DOHH2 (cell line): ENCODE results near the gene STYK1.

Experiments
- H3F3A ChIP-seq: fragments of 200-600 bp; sonication (generic), shearing (Covaris generic); 2 replicates; pipeline ENCODE4 v1.6.0; 2016; ENCODE audit warnings: antibody characterized with exemption, mild to moderate bottlenecking; ENCODE audit not compliant: control insufficient read depth, insufficient read depth
- H3K27ac ChIP-seq: fragments of 200-600 bp; sonication (generic); 2 replicates; pipeline ENCODE4 v1.5.1; 2014; ENCODE audit warnings: low read depth, mild to moderate bottlenecking, low read length, moderate library complexity
- H3K27me3 ChIP-seq: fragments of 200-600 bp; sonication (generic); 2 replicates; pipeline ENCODE4 v1.6.1; 2014; ENCODE audit warnings: mild to moderate bottlenecking, low read length, mixed read lengths; ENCODE audit not compliant: control insufficient read depth
- H3K36me3 ChIP-seq: fragments of 200-600 bp; sonication (generic); 2 replicates; pipeline ENCODE4 v1.6.1; 2014; ENCODE audit warnings: mild to moderate bottlenecking, low read length, moderate library complexity, mixed read lengths; ENCODE audit not compliant: control insufficient read depth
- H3K4me1 ChIP-seq: fragments of 200-600 bp; sonication (generic); 2 replicates; pipeline ENCODE4 v1.6.1; 2014; ENCODE audit warnings: mild to moderate bottlenecking, low read length, mixed read lengths; ENCODE audit not compliant: control insufficient read depth
- H3K4me2 ChIP-seq: fragments of 200-600 bp; sonication (generic); 2 replicates; pipeline ENCODE4 v1.6.0; 2014; ENCODE audit warnings: mild to moderate bottlenecking, low read length, moderate library complexity
- H3K4me3 ChIP-seq: fragments of 200-600 bp; sonication (generic); 2 replicates; pipeline ENCODE4 v1.5.1; 2014; ENCODE audit warnings: mild to moderate bottlenecking, low read length, mixed read lengths
- H3K79me2 ChIP-seq: fragments of 200-600 bp; sonication (generic); 2 replicates; pipeline ENCODE4 v1.6.1; 2014; ENCODE audit warnings: mild to moderate bottlenecking, low read length, mixed read lengths; ENCODE audit not compliant: control insufficient read depth
- H3K9me2 ChIP-seq: fragments of 200-600 bp; sonication (generic); replicated peaks from 2 replicates; pipeline ENCODE4 v1.6.1; 2014; ENCODE audit warnings: mild to moderate bottlenecking, low read length, mixed read lengths; ENCODE audit not compliant: control insufficient read depth
- H3K9me3 ChIP-seq: fragments of 200-600 bp; sonication (generic); 2 replicates; pipeline ENCODE4 v1.6.1; 2014; ENCODE audit warnings: antibody characterized with exemption, low read length, mixed read lengths; ENCODE audit not compliant: control insufficient read depth, insufficient read depth
- H4K20me1 ChIP-seq: fragments of 200-600 bp; sonication (generic); 2 replicates; pipeline ENCODE4 v1.6.0; 2014; ENCODE audit warnings: low read depth, mild to moderate bottlenecking, antibody characterized with exemption, low read length, moderate library complexity; ENCODE audit not compliant: control insufficient read depth, insufficient read depth
- CTCF ChIP-seq: fragments of 200-600 bp; sonication (generic); IDR thresholded peaks from one replicate; pipeline ENCODE4 v1.5.1; 2014; ENCODE audit warnings: antibody characterized with exemption, mild to moderate bottlenecking, low read depth, low read length; ENCODE audit not compliant: poor library complexity, severe bottlenecking
- EZH2phosphoT487 ChIP-seq: fragments of 200-600 bp; sonication (generic); IDR thresholded peaks from 2 replicates; pipeline ENCODE4 v1.6.1; 2017; ENCODE audit warnings: borderline replicate concordance, mild to moderate bottlenecking, antibody characterized with exemption, low read length, moderate library complexity, mixed read lengths

STYK1 gene

GRCh38 chr12:10636611-10637010, 37.2 kb downstream of the STYK1 start:
- TF ChIP-seq CTCF = no peak
- no peak for TF ChIP-seq EZH2phosphoT487
- Histone ChIP-seq H3K9me3 (no peaks in the 10 kb centered on the region), H3K27me3 (no peaks in the 10 kb centered on the region), H3K4me1 (no peaks in the 10 kb centered on the region), H3K4me3 (no peak overlapping the region), H3K4me2 (no peak overlapping the region), H3K79me2 (no peaks in the 10 kb centered on the region), H3F3A (no peaks in the 10 kb centered on the region), H3K9me2 (no peaks in the 10 kb centered on the region), H3K36me3 (no peaks in the 10 kb centered on the region), H4K20me1 (no peaks in the 10 kb centered on the region), H3K27ac (no peak overlapping the region)

- no peaks in the 10 kb centered on the region for H3K79me2 ChIP-seq
- H3K9me2 ChIP-seq = no peaks in the 10 kb centered on the region
- H3K36me3 ChIP-seq = no peaks in the 10 kb centered on the region
- H3K4me2 ChIP-seq = no peak overlapping the region
- H3K27me3 ChIP-seq = no peaks in the 10 kb centered on the region
- H3K4me1 ChIP-seq = no peaks in the 10 kb centered on the region
- H3K4me3 ChIP-seq = no peak overlapping the region
- no peak overlapping the region for H3K27ac ChIP-seq
- H4K20me1 ChIP-seq = no peaks in the 10 kb centered on the region
- H3K9me3 ChIP-seq = no peaks in the 10 kb centered on the region
- TF ChIP-seq CTCF = no peak
- TF ChIP-seq EZH2phosphoT487 = no peak
- H3F3A ChIP-seq = no peaks in the 10 kb centered on the region
These were observed 37.7 kb downstream of the STYK1 start for GRCh38 chr12:10636124-10636523.

- no peaks in the 10 kb centered on the region for H3K9me3 ChIP-seq
- H3F3A ChIP-seq = no peaks in the 10 kb centered on the region
- no peaks in the 10 kb centered on the region for H3K9me2 ChIP-seq
- H3K4me1 ChIP-seq = no peaks in the 10 kb centered on the region
- no peaks in the 10 kb centered on the region for H3K36me3 ChIP-seq
- H3K4me2 ChIP-seq = no peak overlapping the region
- H3K79me2 ChIP-seq = no peaks in the 10 kb centered on the region
- no peaks in the 10 kb centered on the region for H3K27me3 ChIP-seq
- TF ChIP-seq EZH2phosphoT487 (no peak), CTCF (no peak)
- H4K20me1 ChIP-seq = no peaks in the 10 kb centered on the region
- H3K27ac ChIP-seq = no peak overlapping the region
- H3K4me3 ChIP-seq = no peak overlapping the region
These were observed 38.5 kb downstream of the STYK1 start for GRCh38 chr12:10635306-10635705.

- Histone ChIP-seq H3K9me2 (no peaks in the 10 kb centered on the region), H3K9me3 (no peaks in the 10 kb centered on the region), H3F3A (no peaks in the 10 kb centered on the region), H3K79me2 (no peaks in the 10 kb centered on the region), H4K20me1 (no peaks in the 10 kb centered on the region), H3K27me3 (no peaks in the 10 kb centered on the region), H3K4me3 (no peak overlapping the region), H3K4me2 (no peak overlapping the region), H3K36me3 (no peaks in the 10 kb centered on the region), H3K27ac (no peak overlapping the region), H3K4me1 (no peaks in the 10 kb centered on the region)
- no peak for TF ChIP-seq CTCF
- TF ChIP-seq EZH2phosphoT487 = no peak
These were observed 39.4 kb downstream of the STYK1 start for GRCh38 chr12:10634427-10634826.
